K562 (cell line): ENCODE measurements around the gene FAM222A. TPM values are rescaled to one million over a fixed set of nuclear protein-coding genes. Genes with fewer than 3 reads are reported as not detected.

Experiments used
- ASH1L ChIP-seq: fragments of 450-650 bp; IDR thresholded peaks from 2 replicates; pipeline ENCODE4 v1.6.1; 2018; ENCODE audit warnings: borderline replicate concordance, mild to moderate bottlenecking, low read depth; ENCODE audit not compliant: partially characterized antibody
- MAFF ChIP-seq: IDR thresholded peaks from 2 replicates; pipeline ENCODE4 v1.6.1; 2012; ENCODE audit warnings: low read length, improper control_type of control experiment
- MTA2 ChIP-seq: fragments of 450-650 bp; IDR thresholded peaks from 2 replicates; pipeline ENCODE4 v1.6.1; 2016; ENCODE audit warnings: low read depth
- TSC22D4 ChIP-seq: fragments of 450-650 bp; IDR thresholded peaks from 2 replicates; pipeline ENCODE4 v1.6.1; 2016; ENCODE audit warnings: missing genetic modification characterization, missing biosample characterization, control low read depth
- ZNF407 ChIP-seq: fragments of 450-650 bp; IDR thresholded peaks from 2 replicates; pipeline ENCODE4 v1.6.1; 2016; ENCODE audit warnings: low read depth
- ZNF717 ChIP-seq: fragments of 250-450 bp; sonication (Bioruptor Pico); IDR thresholded peaks from 2 replicates; pipeline ENCODE4 v1.5.0; 2021
- polyA plus RNA-seq, 8 experiments: library from polyadenylated mRNA; depleted of rRNA in 4 of 8; stranded (reverse) in 5 of 8; unstranded in 3 of 8; fragments of >200 nt; fragmentation: Nextera tagmentation in 2 of 8; fragmentation: Illumina TruSeq in 1 of 8; extraction: Ambion mirVana in 2 of 8; extraction: Trizol in 1 of 8; gene quantifications; 2 replicates each; pipeline versions ENCODE4 v1.2.1 to v1.2.3, GENCODE V29; 2011 to 2014; ENCODE audit warnings: inconsistent platforms in 1 of 8, missing spikeins in 1 of 8
- total RNA-seq, 7 experiments: library from RNA; depleted of rRNA in 6 of 7; stranded (reverse); fragments of >200 nt in 6 of 7; fragmentation: Illumina TruSeq in 2 of 7; extraction: Trizol in 2 of 7; gene quantifications; 2 replicates each; pipeline versions ENCODE4 v1.2.1 to v1.2.3, GENCODE V29; 2011 to 2021; ENCODE audit warnings: low replicate concordance in 1 of 7

Gene FAM222A
- total and polyA plus RNA-seq, 9 of the 15 experiments (the other 6 are each of a cell fraction or from before 2014, with no cell fraction given) = 0.03 to 0.36 (median 0.12) TPM; not detected in 1

- TF ChIP-seq ZNF407 (no peak), MTA2 (no peak), ASH1L (no peak), TSC22D4 (tag) (no peak), MAFF (no peak), ZNF717 (CRISPR knock-in tag) (no peak)
Measured at GRCh38 chr12:109729371-109729781, 15.8 kb downstream of the FAM222A start (continued).
